ENCODE data around the gene AOC3. TPM values are rescaled to one million over a fixed set of nuclear protein-coding genes. Genes with fewer than 3 reads are reported as not detected.

Gene AOC3
- total RNA-seq, 2 donors from 2014 or later, result 5.3 to 28.3 TPM

- no peak overlapping the region for H3K9ac ChIP-seq (ENCODE audit: low read depth in 2 of 2, low read length in 2 of 2)
- H3K36me3 ChIP-seq, result peaks cover 6% of the 10 kb centered on the region
- DNase-seq, result no peak
- intact Hi-C loops (cut with DNase I), result no loop called here
- H3K27me3 ChIP-seq, result no peaks in the 10 kb centered on the region
- no peak overlapping the region for H3K27ac ChIP-seq
- peaks cover 7% of the 10 kb centered on the region for H3K4me1 ChIP-seq
- H3K4me3 ChIP-seq, result no peak overlapping the region
- H3K9me3 ChIP-seq, result no peaks in the 10 kb centered on the region
- no peak for TF ChIP-seq CTCF (IDR thresholded peaks at IDR 0.05)
Observed at GRCh38 chr17:42835732-42836131, 15.3 kb upstream of the AOC3 start.

- no peak for TF ChIP-seq CTCF (IDR thresholded peaks at IDR 0.05)
- no peaks in the 10 kb centered on the region for H3K4me1 ChIP-seq
- intact Hi-C loops (cut with DNase I), result loop anchor here (2.0 kb wide), 2 partner anchors 87 to 95 kb away; no protein-coding TSS in a partner anchor
- no peaks in the 10 kb centered on the region for H3K27me3 ChIP-seq
- DNase-seq, result no peak
- H3K27ac ChIP-seq, result no peak overlapping the region
- no peak overlapping the region for H3K4me3 ChIP-seq
- peaks cover 16% of the 10 kb centered on the region for H3K36me3 ChIP-seq
- no peak overlapping the region for H3K9ac ChIP-seq (ENCODE audit: low read depth in 2 of 2, low read length in 2 of 2)
- H3K9me3 ChIP-seq, result no peaks in the 10 kb centered on the region
Observed at GRCh38 chr17:42841975-42842685, 8.9 kb upstream of the AOC3 start.

- intact Hi-C loops (cut with DNase I), result loop anchor here (2.0 kb wide), 2 partner anchors 85 to 93 kb away; no protein-coding TSS in a partner anchor
- H3K36me3 ChIP-seq, result peaks cover 16% of the 10 kb centered on the region
- peak; percentile 60 for TF ChIP-seq CTCF (IDR thresholded peaks at IDR 0.05)
- no peak overlapping the region for H3K4me3 ChIP-seq
- no peaks in the 10 kb centered on the region for H3K4me1 ChIP-seq
- H3K27me3 ChIP-seq, result no peaks in the 10 kb centered on the region
- no peak overlapping the region for H3K27ac ChIP-seq
- DNase-seq, result peak; percentile 48
- no peaks in the 10 kb centered on the region for H3K9me3 ChIP-seq
- no peak overlapping the region for H3K9ac ChIP-seq (ENCODE audit: low read depth in 2 of 2, low read length in 2 of 2)
Observed at GRCh38 chr17:42843358-42843934, 7.6 kb upstream of the AOC3 start.

- no peak within 1 kb of the TSS for H3K4me3 ChIP-seq
- H3K4me1 ChIP-seq, result no peaks in the 10 kb centered on the region
- intact Hi-C loops (cut with DNase I), result no loop called here
- H3K27ac ChIP-seq, result no peak within 1 kb of the TSS
- no peak within 1 kb of the TSS for H3K9ac ChIP-seq (ENCODE audit: low read depth in 2 of 2, low read length in 2 of 2)
- TF ChIP-seq CTCF (IDR thresholded peaks at IDR 0.05), result no peak
- H3K36me3 ChIP-seq, result peaks cover 10% of the 10 kb centered on the region
- DNase-seq, result no peak
- H3K27me3 ChIP-seq, result no peaks in the 10 kb centered on the region
- no peaks in the 10 kb centered on the region for H3K9me3 ChIP-seq
Observed at GRCh38 chr17:42844271-42844670, 6.7 kb upstream of the AOC3 start, which contains the start of gene AOC2. Gene AOC2 (plus strand): TSS chr17:42844580. CDS start chr17:42844627, 47 bp downstream.

- Histone ChIP-seq H3K4me3 (no peak overlapping the region), H3K36me3 (peaks cover 10% of the 10 kb centered on the region), H3K27me3 (no peaks in the 10 kb centered on the region), H3K27ac (no peak overlapping the region), H3K9ac (ENCODE audit: low read depth in 2 of 2, low read length in 2 of 2) (no peak overlapping the region), H3K4me1 (no peaks in the 10 kb centered on the region), H3K9me3 (no peaks in the 10 kb centered on the region)
- TF ChIP-seq CTCF (IDR thresholded peaks at IDR 0.05), result no peak
- intact Hi-C loops (cut with DNase I), result no loop called here
- no peak for DNase-seq
Observed at GRCh38 chr17:42844761-42845555, 6.0 kb upstream of the AOC3 start.

Measured in colonic mucosa (tissue), 4 donors.